Activated CD8-positive, alpha-beta T cell treated with anti-CD3 and anti-CD28 coated beads for 36 hours (primary cell): Measurements from ENCODE around the gene KPNA1. TPM values are rescaled to one million over a fixed set of nuclear protein-coding genes. Genes with fewer than 3 reads are reported as not detected.
"Not testable (repeated sequence)": the region's sequence is repeated elsewhere in the genome, so short reads cannot be mapped to it uniquely, and the experiment has no call there.

Source experiments
- ATAC-seq: fragments of 200-7000 bp; cut with Tn5 transposase; one replicate; pipeline ENCODE4 v1.10.0; 2021; ENCODE audit warnings: mild to moderate bottlenecking, moderate library complexity
- CTCF ChIA-PET: fragments of 350-600 bp; sonication (Branson Sonifier 250); formaldehyde crosslinking; loops from one replicate; lab custom pipeline; 2021; ENCODE audit warnings: antibody characterized with exemption; lab: Charles Lee
- POLR2A ChIA-PET: fragments of 350-600 bp; sonication (Branson Sonifier 250); formaldehyde crosslinking; loops from one replicate; lab custom pipeline; 2021; ENCODE audit warnings: antibody characterized with exemption; lab: Charles Lee
- DNase-seq: peaks from one replicate; pipeline ENCODE4 v3.0.0-alpha.2; 2020
- H3K27ac Mint-ChIP-seq: one replicate; pipeline ENCODE4 v1.8.0; 2021; ENCODE audit warnings: mild to moderate bottlenecking, mixed read lengths
- H3K27me3 Mint-ChIP-seq: one replicate; pipeline ENCODE4 v1.8.0; 2021; ENCODE audit warnings: mixed read lengths
- H3K36me3 Mint-ChIP-seq: one replicate; pipeline ENCODE4 v1.8.0; 2021; ENCODE audit warnings: low read depth, mixed read lengths
- H3K4me1 Mint-ChIP-seq: one replicate; pipeline ENCODE4 v1.8.0; 2021; ENCODE audit warnings: low read depth, mixed read lengths
- H3K4me3 Mint-ChIP-seq: one replicate; pipeline ENCODE4 v1.8.0; 2021; ENCODE audit warnings: mild to moderate bottlenecking, moderate library complexity, mixed read lengths
- H3K9me3 Mint-ChIP-seq: one replicate; pipeline ENCODE4 v1.8.0; 2021; ENCODE audit warnings: mixed read lengths
- intact Hi-C: fragments of 100-400 bp; cut with micrococcal nuclease; formaldehyde crosslinking; loops from one replicate; pipeline ENCODE4 v1.10.0; 2022
- total RNA-seq, 2 experiments: library from RNA; stranded (reverse); gene quantifications; one replicate each; pipeline ENCODE4 v1.2.3, GENCODE V29; 2021
- TF ChIP-seq, protein P1 (sequence below): fragments of 200-600 bp; IDR thresholded peaks from one replicate; pipeline ENCODE4 v1.8.0; 2022; ENCODE audit warnings: antibody characterized with exemption, mild to moderate bottlenecking

KPNA1 gene
- total RNA-seq, 2 experiments from 2014 or later, result 46.6 to 47.4 TPM

DNA sequence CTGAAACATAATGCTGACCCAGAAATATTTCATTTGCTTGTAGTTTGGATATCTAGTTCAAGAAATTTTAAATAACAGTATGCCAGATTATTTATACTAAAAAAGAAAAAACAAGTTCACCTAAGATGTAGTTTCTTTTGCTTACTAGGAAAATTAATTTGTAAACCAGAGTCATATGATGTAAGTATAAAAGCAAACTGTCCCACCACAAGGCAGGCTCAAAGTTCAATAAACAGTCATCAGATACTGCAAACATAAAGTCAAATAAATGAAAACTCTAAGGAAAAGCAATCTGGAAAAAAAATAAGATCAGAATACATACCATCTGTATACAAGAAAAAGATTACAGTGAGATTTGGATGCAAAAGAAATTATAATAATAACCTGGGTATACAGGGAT lies 58.7 kb downstream of the KPNA1 start:
- ATAC-seq, result no peak
- Mint-ChIP-seq H3K4me3 (no peak overlapping the region), H3K27ac (peak overlapping the region; percentile 38), H3K4me1 (no peaks in the 10 kb centered on the region), H3K36me3 (peaks cover 10% of the 10 kb centered on the region), H3K9me3 (no peaks in the 10 kb centered on the region), H3K27me3 (no peaks in the 10 kb centered on the region)
- intact Hi-C loops, result no loop called here
- POLR2A ChIA-PET, result no interaction called here
- no peak for DNase-seq
- CTCF ChIA-PET, result no interaction called here
- TF ChIP-seq, protein P1, sequence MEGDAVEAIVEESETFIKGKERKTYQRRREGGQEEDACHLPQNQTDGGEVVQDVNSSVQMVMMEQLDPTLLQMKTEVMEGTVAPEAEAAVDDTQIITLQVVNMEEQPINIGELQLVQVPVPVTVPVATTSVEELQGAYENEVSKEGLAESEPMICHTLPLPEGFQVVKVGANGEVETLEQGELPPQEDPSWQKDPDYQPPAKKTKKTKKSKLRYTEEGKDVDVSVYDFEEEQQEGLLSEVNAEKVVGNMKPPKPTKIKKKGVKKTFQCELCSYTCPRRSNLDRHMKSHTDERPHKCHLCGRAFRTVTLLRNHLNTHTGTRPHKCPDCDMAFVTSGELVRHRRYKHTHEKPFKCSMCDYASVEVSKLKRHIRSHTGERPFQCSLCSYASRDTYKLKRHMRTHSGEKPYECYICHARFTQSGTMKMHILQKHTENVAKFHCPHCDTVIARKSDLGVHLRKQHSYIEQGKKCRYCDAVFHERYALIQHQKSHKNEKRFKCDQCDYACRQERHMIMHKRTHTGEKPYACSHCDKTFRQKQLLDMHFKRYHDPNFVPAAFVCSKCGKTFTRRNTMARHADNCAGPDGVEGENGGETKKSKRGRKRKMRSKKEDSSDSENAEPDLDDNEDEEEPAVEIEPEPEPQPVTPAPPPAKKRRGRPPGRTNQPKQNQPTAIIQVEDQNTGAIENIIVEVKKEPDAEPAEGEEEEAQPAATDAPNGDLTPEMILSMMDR, result no peak

DNA sequence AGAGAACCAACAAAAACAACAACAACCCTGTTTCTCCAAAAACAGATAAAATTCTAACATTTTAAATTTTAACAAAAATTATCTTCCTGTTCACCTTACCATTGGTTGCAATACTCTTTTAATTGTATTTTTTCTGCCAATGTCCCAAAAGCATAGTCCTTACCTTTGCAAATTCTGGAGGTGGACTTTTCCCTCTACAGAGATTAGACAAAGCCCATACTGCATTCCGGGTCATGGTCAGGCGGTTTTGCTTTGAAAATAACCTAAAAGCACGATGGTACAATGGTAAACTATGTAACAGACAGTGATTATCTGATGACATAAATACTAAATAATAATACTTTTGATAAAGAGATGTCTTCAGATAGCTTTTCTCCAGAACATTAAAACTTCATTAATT lies 63.4 kb downstream of the KPNA1 start:
- H3K4me3 Mint-ChIP-seq, result no peak overlapping the region
- CTCF ChIA-PET, result no interaction called here
- H3K4me1 Mint-ChIP-seq, result peaks cover 2% of the 10 kb centered on the region
- DNase-seq, result no peak
- peaks cover 43% of the 10 kb centered on the region for H3K36me3 Mint-ChIP-seq
- TF ChIP-seq, protein P1, result no peak
- no peak for ATAC-seq
- no peaks in the 10 kb centered on the region for H3K27me3 Mint-ChIP-seq
- H3K27ac Mint-ChIP-seq, result peak overlapping the region; percentile 36
- intact Hi-C loops, result no loop called here
- H3K9me3 Mint-ChIP-seq, result peaks cover 2% of the 10 kb centered on the region
- POLR2A ChIA-PET, result no interaction called here

DNA sequence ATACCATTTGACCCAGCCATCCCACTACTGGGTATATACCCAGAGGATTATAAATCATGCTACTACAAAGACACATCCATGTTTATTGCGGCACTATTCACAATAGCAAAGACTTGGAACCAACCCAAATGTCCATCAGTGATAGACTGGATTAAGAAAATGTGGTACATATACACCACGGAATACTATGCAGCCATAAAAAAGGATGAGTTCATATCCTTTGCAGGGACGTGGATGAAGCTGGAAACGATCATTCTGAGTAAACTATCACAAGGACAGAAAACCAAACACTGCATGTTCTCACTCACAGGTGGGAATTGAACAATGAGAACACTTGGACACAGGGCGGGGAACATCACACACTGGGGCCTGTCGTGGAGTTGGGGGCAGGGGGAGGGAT lies 66.5 kb downstream of the KPNA1 start:
- CTCF ChIA-PET, intact Hi-C loops, H3K4me1 Mint-ChIP-seq, H3K4me3 Mint-ChIP-seq, DNase-seq, H3K9me3 Mint-ChIP-seq, POLR2A ChIA-PET, H3K27ac Mint-ChIP-seq, ATAC-seq, H3K27me3 Mint-ChIP-seq: not testable (repeated sequence)
- H3K36me3 Mint-ChIP-seq, result peaks cover 72% of the 10 kb centered on the region

DNA sequence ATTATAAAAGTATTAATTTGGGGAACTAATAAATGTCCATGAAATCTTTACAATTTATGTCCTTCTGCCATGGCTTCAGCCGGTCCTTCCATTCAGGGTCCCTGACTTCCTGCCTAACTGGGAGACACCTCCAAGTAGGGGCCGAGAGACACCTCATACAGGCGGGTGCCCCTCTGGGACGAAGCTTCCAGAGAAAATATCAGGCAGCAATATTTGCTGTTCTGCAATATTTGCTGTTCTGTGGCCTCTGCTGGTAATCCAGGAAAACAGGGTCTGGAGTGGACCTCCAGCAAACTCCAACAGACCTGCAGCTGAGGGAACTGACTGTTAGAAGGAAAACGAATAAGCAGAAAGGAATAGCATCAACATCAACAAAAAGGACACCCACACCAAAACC lies 70.2 kb downstream of the KPNA1 start:
- H3K9me3 Mint-ChIP-seq, H3K27ac Mint-ChIP-seq, POLR2A ChIA-PET, H3K4me1 Mint-ChIP-seq, DNase-seq, H3K4me3 Mint-ChIP-seq, ATAC-seq, intact Hi-C loops, H3K27me3 Mint-ChIP-seq: not testable (repeated sequence)
- H3K36me3 Mint-ChIP-seq, result peaks cover 87% of the 10 kb centered on the region
- CTCF ChIA-PET, result interaction anchor here (1.1 kb wide), 1 partner anchor 51 kb away, joined by 3 read pairs; no protein-coding TSS in a partner anchor

DNA sequence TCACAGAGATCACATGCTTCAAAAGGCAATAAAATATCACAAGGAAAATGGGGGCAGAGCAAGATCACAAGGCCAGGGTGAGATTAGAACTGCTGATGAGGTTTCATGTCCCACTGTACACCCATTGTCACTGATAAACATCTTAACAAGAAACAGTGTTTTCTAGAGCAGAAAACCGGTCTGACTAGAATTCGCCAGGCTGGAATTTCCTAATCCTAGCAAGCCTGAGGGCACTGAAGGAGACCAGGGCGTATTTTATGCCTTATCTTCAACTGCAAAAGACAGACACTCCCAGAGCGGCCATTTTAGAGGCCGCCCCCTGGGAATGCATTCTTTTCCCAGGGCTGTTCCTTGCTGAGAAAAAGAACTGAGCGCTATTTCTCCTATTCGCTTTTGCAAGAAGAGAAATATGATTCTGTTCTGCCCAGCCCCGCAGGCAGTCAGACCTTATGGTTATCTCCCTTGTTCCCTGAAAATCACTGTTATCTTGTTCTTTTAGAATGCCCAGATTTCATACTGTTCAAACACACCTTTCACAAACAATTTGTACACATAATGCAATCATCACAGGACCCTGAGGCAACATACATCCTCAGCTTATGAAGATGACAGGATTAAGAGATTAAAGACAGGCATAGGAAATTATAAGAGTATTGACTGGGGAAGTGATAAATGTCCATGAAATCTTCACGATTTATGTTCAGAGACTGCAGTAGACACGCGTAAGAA lies 70.8 kb downstream of the KPNA1 start:
- H3K4me1 Mint-ChIP-seq, H3K4me3 Mint-ChIP-seq, ATAC-seq, H3K27ac Mint-ChIP-seq, CTCF ChIA-PET, H3K9me3 Mint-ChIP-seq, POLR2A ChIA-PET, intact Hi-C loops, H3K27me3 Mint-ChIP-seq, DNase-seq: not testable (repeated sequence)
- H3K36me3 Mint-ChIP-seq, result peaks cover 84% of the 10 kb centered on the region

DNA sequence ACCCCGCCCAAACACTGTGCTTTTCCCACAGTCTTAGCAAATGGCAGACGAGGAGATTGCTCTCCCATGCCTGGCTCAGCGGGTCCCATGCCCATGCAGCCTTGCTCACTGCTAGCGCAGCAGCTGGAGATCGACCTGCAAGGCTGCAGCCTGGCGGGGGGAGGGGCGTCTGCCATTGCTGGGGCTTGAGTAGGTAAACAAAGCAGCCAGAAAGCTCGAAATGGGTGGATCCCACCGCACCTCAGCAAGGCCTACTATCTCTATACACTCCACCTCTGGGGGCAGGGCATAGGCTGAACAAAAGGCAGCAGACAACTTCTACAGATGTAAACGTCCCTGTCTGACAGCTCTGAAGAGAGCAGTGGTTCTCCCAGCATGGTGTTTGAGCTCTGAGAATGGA lies 71.6 kb downstream of the KPNA1 start:
- intact Hi-C loops, result no loop called here
- no peak overlapping the region for H3K27ac Mint-ChIP-seq

More for the DNA sequence above, 71.6 kb downstream of the KPNA1 start:
- H3K36me3 Mint-ChIP-seq, result peaks cover 78% of the 10 kb centered on the region
- peaks cover 7% of the 10 kb centered on the region for H3K9me3 Mint-ChIP-seq
- DNase-seq (no peak), ATAC-seq (no peak)
- ChIA-PET POLR2A (no interaction called here), CTCF (no interaction called here)
- no peak overlapping the region for H3K4me3 Mint-ChIP-seq
- H3K4me1 Mint-ChIP-seq, result peaks cover 2% of the 10 kb centered on the region
- no peaks in the 10 kb centered on the region for H3K27me3 Mint-ChIP-seq
- TF ChIP-seq, protein P1, result no peak
